ENCODE measurements around the gene ZNF407.

The ZNF407 gene

DNA sequence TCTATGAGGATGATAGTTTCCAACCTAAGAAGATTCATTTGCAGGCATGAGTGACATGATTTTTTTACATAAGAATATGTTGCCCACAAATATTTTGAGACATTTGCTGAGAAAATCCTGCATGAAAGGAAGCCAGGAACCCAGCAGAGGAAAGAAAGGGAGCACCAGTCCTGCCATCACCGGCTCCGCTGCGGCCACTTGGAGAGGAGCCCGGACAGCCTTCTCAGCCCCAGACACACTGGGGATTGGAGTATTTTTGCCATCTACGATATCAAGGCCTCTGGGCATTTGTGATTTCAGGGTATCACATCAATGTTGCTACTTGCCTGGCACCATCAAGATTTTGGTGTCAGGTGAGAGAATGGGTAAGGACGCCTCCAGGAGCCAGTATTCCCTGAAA is 383.0 kb downstream of the ZNF407 start:
- no peak for FAIRE-seq

DNA sequence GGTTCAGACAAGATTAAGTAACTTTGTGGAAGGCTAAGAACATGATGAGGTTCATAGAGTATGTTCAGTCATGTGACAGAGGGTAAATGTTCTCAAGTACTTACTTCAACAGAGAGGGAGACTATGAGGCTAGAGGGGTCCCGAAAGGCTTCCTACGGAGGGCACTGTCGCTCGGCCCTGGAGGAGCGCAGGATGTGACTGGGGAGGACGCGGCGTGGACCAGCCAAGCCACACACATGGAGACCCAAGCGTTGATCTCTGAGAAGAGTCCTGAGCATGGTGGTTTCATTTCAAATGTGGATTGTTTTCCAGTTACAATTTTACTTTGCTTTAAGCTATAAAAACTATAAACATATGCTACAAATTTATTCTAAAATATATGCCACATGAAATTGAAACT is 383.8 kb downstream of the ZNF407 start:
- FAIRE-seq: no peak

DNA sequence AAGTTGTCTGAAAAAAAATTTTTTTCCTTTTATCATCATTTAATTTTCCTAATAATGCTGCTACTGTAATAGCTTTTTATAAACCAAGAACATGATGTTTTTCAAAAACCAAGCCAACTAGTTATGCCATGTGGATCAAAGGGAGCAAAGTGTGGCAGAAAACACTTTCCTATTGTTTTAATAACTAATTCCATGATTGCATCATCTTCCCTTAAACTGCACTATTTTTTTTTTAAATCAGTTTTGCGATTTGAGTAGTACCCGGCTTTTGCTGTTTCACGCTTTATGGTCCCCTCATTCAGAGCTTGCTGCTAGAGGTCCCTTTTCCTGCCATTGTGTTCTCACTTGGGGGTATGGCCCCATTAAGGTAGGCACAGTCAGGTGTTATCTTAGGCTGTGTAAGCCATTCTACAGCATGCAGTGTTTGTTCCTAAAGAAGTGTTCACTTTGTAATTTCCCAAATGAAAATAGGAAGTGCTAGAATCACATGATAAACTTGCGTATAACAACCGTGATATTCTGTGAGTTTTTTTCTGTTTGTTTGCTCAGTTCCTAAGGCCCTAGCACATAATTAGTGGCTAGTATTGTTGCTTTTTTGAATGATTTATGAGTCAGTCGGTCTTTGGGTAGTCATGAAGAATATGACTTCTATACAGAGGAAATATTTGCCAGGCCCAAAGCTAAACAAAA is 385.4 kb downstream of the ZNF407 start:
- FAIRE-seq: no peak

GRCh38 chr18:74989134-74989533 is 391.5 kb downstream of the ZNF407 start:
- FAIRE-seq: no peak

DNA sequence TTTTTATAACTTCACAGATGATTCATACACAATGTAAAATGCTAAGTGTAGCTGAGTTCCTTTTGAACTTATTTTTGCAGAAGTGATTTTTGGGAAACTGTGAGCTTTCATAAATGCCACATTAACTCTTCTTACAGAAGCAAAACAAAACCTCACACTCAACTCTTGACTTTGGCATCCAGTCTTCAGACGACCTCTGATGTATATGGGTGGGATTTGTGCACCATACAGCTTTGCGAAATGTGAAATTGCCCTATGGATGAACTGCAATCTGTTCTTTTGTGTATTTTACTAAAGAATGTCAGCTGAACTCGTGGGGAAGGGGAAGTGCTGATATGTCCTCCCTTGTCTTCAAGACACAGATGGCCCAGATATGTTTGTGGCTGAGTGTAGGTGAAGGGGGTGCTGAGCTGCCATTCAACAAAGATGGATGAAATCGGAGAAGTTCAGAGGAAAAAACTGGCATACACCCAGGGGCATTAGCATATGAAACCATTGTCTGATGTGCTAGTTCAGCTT is 393.0 kb downstream of the ZNF407 start:
- no peak for FAIRE-seq

DNA sequence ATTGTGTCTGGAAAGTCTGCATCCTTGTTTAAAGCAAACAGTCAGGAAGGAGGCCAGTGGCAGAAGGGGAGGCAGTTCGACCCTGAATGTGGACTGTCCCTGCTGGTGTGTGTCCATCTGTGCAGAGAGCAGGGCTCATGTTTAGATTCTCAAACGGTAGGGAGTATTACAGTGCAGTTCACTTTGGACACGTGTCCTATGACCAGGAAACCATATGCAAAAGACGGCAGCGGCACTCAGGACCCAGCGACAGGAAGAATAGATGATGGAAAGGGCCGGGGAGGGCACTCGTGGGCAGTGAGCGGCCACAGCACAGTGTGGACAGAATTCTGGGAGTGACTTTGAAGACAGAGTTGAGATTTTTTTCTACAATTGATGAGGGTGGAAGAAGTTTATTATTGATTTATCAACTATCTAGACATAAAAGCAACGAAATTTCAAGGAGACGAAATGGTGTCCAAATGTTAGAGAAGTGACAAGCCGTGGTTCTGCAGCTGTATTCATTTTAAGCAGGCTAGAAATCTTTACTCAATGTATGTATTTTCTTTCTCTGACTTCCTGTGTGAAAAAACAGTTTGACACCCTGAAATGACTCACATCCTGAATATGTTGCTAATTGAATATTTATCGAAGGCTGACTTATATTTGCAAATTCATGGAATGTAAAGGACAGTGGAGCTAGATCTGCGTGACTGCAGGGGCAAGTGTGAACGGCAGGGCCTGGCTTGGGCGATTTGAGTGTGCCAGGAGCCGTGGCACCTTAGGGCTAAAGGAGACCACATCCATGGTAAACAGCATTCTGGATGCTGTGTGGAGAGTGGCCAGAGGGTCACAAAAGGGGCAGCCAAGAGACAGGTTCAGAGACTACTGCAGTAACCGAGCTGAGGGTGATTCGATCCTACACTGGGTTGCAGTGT is 397.1 kb downstream of the ZNF407 start:
- FAIRE-seq: no peak

GRCh38 chr18:74995419-74995736 is 397.7 kb downstream of the ZNF407 start:
- FAIRE-seq: no peak

- FAIRE-seq: no peak
Measured at GRCh38 chr18:74996055-74996454, 398.4 kb downstream of the ZNF407 start.

GRCh38 chr18:74996996-74997395 is 399.3 kb downstream of the ZNF407 start:
- no peak for FAIRE-seq

DNA sequence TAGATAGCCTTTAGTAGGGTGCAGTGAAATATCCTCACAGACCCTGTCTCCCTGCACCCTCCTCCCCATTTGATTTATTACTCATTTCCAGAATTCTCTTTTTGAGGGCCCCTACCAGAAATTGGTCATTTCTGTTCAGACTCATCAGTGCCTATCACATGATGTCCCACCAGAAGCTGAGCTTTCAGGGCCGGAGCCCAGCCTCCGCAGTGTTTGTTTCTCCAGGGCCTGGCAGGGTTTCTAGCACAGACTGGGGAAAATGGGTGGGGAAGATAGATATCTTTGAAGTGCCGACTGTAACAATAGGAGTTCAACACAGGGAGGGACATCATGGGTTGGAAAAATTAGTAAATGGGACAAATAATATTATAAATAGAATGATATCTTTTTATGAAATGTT is 403.2 kb downstream of the ZNF407 start:
- FAIRE-seq: no peak

GRCh38 chr18:75003039-75003438 is 405.4 kb downstream of the ZNF407 start:
- no peak for FAIRE-seq

- no peak for FAIRE-seq
Measured at GRCh38 chr18:75003764-75004690, 406.4 kb downstream of the ZNF407 start.

- no peak for FAIRE-seq
Measured at GRCh38 chr18:75005626-75006025, 408.0 kb downstream of the ZNF407 start.

DNA sequence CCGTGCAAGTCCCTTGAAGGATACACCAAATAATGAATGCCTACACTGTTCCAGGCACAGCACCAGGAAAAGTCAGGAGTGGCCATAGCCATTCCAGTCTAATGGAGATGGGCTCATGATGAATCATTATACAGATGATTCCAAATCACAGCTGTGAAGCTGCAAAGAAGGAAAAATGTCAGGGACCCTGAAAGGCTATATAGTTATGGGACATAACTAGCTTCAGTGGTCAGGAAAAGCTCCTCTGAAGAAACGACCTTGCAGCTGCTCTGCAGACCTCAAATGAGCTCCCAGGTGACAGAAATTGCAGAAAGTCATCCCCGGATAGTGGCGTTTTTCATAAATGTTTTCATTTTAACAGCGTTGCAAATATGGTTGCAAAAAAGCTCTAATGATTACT is 410.5 kb downstream of the ZNF407 start:
- no peak for FAIRE-seq

DNA sequence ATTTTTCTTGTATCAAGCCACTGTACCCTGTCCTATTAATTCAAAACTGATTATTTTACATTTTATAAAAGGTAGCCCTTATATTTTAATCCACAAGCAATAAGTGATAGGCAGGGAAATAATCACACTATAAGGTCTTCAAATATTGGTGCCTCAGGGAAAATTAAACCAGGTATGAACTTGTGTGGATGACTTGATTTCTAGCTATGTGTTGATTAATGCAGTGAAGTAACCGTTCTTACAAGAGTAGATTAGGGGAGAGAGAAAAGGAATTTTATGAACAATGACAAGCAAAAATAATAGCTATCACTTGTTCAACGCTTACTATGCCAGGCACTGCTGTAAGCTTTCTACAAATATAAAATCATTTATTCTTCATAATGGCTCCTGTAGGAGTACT is 411.6 kb downstream of the ZNF407 start:
- no peak for FAIRE-seq

DNA sequence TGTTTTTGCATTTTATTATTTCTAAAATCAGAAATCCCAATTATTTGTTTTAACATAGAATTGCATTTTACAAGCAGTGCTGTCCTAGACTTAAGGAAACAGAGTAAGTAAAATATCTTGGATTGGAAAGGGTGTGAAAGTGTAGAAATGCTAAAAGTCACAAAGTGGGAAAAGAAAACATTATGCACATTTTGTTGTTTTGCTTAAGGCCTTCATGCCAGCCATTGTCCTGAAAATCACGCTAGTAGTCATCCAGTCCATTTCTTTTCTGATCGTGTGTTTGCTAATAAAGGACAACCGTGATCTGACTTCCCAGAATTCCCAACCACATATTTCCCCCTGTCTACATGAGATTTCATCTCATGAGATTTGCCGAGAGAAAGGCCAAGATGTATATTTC is 412.2 kb downstream of the ZNF407 start:
- no peak for FAIRE-seq

GRCh38 chr18:75010278-75010677 is 412.6 kb downstream of the ZNF407 start:
- no peak for FAIRE-seq

DNA sequence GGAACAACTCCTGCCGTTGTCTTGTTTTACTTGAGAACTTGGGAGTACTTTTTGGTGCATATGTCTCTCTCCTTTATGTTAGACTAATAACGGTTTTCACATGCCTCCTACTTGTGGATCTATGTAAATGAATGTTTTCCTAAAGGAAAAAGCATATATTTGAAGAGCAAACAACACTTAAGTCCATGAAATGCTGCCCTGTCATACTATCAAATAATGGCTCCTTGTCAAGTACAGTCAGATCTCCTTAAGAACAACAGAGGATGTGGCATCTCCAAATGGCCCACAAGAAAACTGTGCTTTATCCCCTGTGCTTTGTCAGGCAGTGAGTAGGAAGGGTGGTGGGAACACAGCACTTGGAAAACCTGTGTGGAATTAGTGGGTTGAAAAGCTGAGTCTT is 413.0 kb downstream of the ZNF407 start:
- FAIRE-seq: no peak

GRCh38 chr18:75016025-75016717 is 418.5 kb downstream of the ZNF407 start:
- FAIRE-seq: no peak

DNA sequence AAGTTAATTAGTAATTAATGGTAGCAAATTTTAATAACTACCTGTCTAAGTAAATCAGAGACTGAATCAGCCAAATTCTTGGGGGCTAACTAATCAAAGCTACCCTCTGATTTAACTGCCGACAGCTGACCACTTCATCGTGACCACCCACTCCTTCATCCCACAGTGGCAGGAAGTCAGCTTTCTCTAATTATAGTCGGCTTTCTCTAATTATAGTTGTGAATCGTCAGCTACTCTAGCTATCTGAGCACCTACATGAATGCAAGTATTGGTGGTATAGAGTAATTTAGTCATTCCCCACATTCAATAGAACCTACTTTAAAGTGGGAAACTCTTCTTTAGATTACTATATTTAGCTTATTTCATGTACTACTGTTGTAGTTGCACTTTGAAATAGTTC is 425.8 kb downstream of the ZNF407 start:
- no peak for FAIRE-seq

GRCh38 chr18:75024871-75025270 is 427.2 kb downstream of the ZNF407 start:
- no peak for FAIRE-seq

DNA sequence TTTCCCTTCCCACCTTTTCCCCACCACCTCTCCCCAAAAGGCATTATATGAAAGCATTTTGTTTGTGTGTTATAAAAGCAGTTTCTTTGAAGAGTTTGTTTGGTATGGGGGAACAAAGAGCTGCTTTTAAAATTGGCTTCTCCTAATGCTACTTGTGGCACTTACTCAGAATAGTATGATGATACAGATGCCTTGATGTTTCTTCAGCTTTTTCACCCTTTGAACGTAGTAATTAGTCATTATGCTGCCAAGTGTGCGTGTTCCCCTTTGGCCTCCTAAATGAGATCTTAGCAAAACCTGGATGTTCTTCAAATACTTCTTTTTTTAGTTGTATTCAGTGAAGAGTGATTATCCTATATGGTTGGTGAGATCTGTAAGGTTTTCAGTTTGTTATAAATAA is 427.9 kb downstream of the ZNF407 start:
- no peak for FAIRE-seq

DNA sequence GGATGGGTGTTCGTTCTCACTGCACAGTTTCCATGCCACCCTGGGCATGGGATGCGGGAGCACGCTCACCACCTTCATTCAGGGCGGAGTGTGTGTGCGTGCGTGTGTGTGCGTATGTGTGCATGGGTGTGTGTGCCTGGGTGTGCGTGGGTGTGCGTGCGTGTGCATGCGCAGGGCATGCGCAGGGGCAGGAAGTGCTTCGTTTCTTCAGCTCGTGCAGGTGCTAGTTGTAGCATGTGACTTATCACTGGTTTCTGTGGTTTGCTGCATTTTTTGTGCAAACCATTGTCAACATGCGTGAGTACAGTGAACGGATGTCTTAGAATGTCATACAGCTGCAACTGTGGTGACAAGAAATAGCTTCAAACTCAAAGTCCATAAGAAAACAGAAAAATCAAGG is 431.8 kb downstream of the ZNF407 start:
- no peak for FAIRE-seq

All from TTC549 (cell line).